Measurements from ENCODE around the gene KAZN. TPM values are rescaled to one million over a fixed set of nuclear protein-coding genes. Genes with fewer than 3 reads are reported as not detected.

The KAZN gene
- total and polyA plus RNA-seq, 4 donors, result 7.6 to 18.8 (median 11.2) TPM

DNA sequence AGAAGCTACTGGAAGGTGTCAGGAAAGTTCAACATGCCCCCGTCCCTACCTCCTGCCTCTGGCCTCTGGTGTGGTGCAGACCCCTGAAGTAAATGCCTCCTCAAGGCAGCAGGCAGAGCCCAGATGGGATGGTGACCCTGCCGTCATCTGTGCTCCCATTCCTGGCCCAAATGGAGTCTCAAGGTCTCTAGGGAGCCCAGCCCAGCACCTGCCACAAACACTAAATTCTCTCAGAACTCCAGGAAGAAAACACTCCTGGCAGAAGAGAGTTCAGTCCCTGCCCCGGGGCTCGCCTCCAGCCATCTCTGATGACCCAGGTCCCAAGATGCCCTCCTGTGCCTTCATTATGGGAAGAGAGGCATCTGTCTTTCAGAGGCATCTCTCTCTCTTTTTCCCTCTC lies 293.5 kb downstream of the KAZN start:
- WGBS, 2 donors, result 86 to 90% methylated on average over 4 of the region's 4 CpGs
- no peak for DNase-seq
- H3K27ac ChIP-seq (ENCODE audit: low read depth in 1 of 2, low read length in 1 of 2), result no peak overlapping the region
- H3K9ac ChIP-seq (ENCODE audit: insufficient read depth in 1 of 2, low read length in 2 of 2), result no peak overlapping the region
- no peaks in the 10 kb centered on the region for H3K36me3 ChIP-seq (ENCODE audit: control insufficient read depth in 4 of 4, insufficient read depth in 4 of 4, low read length in 4 of 4)
- H3K27me3 ChIP-seq (ENCODE audit: control insufficient read depth in 3 of 3, insufficient read depth in 3 of 3, low read length in 2 of 3), result no peaks in the 10 kb centered on the region
- no peak overlapping the region for H3K4me3 ChIP-seq
- ATAC-seq (ENCODE audit: insufficient read depth, low FRiP score), result no peak
- no peak for TF ChIP-seq CTCF (IDR thresholded peaks at IDR 0.05; ENCODE audit: control extremely low read depth, extremely low read depth)
- no peaks in the 10 kb centered on the region for H3K9me3 ChIP-seq (ENCODE audit: control insufficient read depth in 4 of 4, insufficient read depth in 3 of 4, low read length in 3 of 4)
- H3K4me1 ChIP-seq (ENCODE audit: control insufficient read depth in 5 of 5, insufficient read depth in 5 of 5, low read length in 5 of 5), result peaks cover 0 to 11% (median 0%) of the 10 kb centered on the region in 5 donors

GRCh38 chr1:14894811-14895560 lies 296.5 kb downstream of the KAZN start:
- Histone ChIP-seq H3K4me1 (ENCODE audit: control insufficient read depth in 5 of 5, insufficient read depth in 5 of 5, low read length in 5 of 5) (peaks cover 0 to 6% (median 0%) of the 10 kb centered on the region in 5 donors), H3K27ac (ENCODE audit: low read depth in 1 of 2, low read length in 1 of 2) (no peak overlapping the region), H3K9me3 (ENCODE audit: control insufficient read depth in 4 of 4, insufficient read depth in 3 of 4, low read length in 3 of 4) (no peaks in the 10 kb centered on the region), H3K9ac (ENCODE audit: insufficient read depth in 1 of 2, low read length in 2 of 2) (no peak overlapping the region), H3K27me3 (ENCODE audit: control insufficient read depth in 3 of 3, insufficient read depth in 3 of 3, low read length in 2 of 3) (no peaks in the 10 kb centered on the region), H3K4me3 (no peak overlapping the region), H3K36me3 (ENCODE audit: control insufficient read depth in 4 of 4, insufficient read depth in 4 of 4, low read length in 4 of 4) (no peaks in the 10 kb centered on the region)
- no peak for DNase-seq
- 58 to 65% methylated on average over 11 of the region's 11 CpGs for WGBS, 2 donors
- ATAC-seq (ENCODE audit: insufficient read depth, low FRiP score), result no peak
- TF ChIP-seq CTCF (IDR thresholded peaks at IDR 0.05; ENCODE audit: control extremely low read depth, extremely low read depth), result no peak

DNA sequence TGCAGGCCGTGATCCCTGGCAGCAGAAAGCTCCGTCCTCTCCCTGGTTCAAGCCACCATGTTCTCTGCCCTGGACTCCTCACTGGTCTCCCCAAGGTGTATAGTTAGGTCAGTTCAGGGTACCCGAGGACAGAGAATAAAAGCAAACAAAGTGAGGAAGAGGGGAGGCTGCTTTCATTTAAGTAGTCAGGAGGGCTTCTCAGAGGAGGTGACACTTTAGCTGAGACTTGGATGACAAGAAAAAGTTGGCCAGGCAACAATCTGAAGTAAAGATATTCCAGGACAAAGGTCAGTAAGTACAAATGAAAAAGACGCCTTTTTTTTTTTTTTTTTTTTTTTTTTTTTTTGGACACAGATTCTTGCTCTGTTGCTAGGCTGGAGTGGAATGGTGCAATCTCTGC lies 297.2 kb downstream of the KAZN start:
- H3K36me3 ChIP-seq (ENCODE audit: control insufficient read depth in 4 of 4, insufficient read depth in 4 of 4, low read length in 4 of 4), result no peaks in the 10 kb centered on the region
- H3K27ac ChIP-seq (ENCODE audit: low read depth in 1 of 2, low read length in 1 of 2), result no peak overlapping the region
- no peak for TF ChIP-seq CTCF (IDR thresholded peaks at IDR 0.05; ENCODE audit: control extremely low read depth, extremely low read depth)
- peaks cover 0 to 6% (median 0%) of the 10 kb centered on the region in 5 donors for H3K4me1 ChIP-seq (ENCODE audit: control insufficient read depth in 5 of 5, insufficient read depth in 5 of 5, low read length in 5 of 5)
- H3K9ac ChIP-seq (ENCODE audit: insufficient read depth in 1 of 2, low read length in 2 of 2), result no peak overlapping the region
- H3K9me3 ChIP-seq (ENCODE audit: control insufficient read depth in 4 of 4, insufficient read depth in 3 of 4, low read length in 3 of 4), result no peaks in the 10 kb centered on the region
- ATAC-seq (ENCODE audit: insufficient read depth, low FRiP score) (no peak), DNase-seq (no peak)
- H3K4me3 ChIP-seq, result no peak overlapping the region
- 89 to 90% methylated on average over 4 of the region's 4 CpGs for WGBS, 2 donors
- H3K27me3 ChIP-seq (ENCODE audit: control insufficient read depth in 3 of 3, insufficient read depth in 3 of 3, low read length in 2 of 3), result no peaks in the 10 kb centered on the region

Data from lung (tissue), 12 donors.